ENCODE measurements around the gene CD300LF.
A peak's percentile ranks its signal among the peaks of the same experiment; 100 is the strongest.

The CD300LF gene

DNA sequence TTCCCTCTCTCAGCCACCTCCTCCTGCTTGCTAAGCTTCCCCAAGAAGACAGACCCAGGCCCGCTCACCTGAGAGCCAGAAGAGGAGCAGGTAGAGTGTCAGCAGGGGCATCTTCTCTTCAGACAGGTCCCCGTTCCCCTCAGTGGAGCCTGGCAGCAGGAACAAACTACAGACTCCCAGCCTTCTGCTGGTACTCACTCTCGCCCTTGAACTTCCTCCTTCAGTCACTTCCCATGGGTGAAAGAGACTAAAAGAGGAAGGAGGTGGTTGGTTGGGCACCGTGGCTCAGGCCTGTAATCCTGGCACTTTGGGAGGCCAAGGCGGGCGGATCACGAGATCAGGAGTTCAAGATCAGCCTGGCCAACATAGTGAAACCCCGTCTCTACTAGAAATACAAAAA, at the start of gene CD300LF:
CD300LF (minus strand) TSS at position 168 of the 400 bp plus-strand sequence; CDS start at position 111, 57 bp downstream.
- TF ChIP-seq, protein P1, sequence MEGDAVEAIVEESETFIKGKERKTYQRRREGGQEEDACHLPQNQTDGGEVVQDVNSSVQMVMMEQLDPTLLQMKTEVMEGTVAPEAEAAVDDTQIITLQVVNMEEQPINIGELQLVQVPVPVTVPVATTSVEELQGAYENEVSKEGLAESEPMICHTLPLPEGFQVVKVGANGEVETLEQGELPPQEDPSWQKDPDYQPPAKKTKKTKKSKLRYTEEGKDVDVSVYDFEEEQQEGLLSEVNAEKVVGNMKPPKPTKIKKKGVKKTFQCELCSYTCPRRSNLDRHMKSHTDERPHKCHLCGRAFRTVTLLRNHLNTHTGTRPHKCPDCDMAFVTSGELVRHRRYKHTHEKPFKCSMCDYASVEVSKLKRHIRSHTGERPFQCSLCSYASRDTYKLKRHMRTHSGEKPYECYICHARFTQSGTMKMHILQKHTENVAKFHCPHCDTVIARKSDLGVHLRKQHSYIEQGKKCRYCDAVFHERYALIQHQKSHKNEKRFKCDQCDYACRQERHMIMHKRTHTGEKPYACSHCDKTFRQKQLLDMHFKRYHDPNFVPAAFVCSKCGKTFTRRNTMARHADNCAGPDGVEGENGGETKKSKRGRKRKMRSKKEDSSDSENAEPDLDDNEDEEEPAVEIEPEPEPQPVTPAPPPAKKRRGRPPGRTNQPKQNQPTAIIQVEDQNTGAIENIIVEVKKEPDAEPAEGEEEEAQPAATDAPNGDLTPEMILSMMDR (conservative IDR thresholded peaks at IDR 0.05), result no peak
- no peak within 1 kb of the TSS for H3K27ac ChIP-seq

- peak overlapping the region; percentile 99 for H3K27ac ChIP-seq
- TF ChIP-seq, protein P1 (conservative IDR thresholded peaks at IDR 0.05), result no peak
Observed at GRCh38 chr17:74761931-74762330, 49.2 kb upstream of the CD300LF start.

DNA sequence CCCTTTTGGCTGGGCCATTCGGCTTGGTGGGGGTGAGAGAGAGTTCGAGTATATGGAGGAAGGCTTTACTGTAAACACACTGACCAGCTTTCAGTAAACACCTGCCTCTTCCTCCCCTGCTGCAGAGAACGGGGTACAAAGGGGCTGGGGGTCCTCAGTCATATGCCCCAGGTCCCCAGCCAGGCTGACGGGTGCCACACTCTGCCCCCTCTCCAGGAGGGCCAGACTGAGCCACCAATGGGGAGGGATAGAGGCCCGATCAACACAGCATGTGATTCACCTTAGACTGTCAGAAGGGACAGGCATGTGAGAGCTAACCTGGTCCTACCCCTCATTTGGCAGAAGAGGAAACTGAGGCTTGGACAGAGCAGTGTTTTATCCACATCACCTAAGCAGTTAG, 48.7 kb upstream of the CD300LF start:
- TF ChIP-seq, protein P1 (conservative IDR thresholded peaks at IDR 0.05), result no peak
- peak overlapping the region; percentile 99 for H3K27ac ChIP-seq

DNA sequence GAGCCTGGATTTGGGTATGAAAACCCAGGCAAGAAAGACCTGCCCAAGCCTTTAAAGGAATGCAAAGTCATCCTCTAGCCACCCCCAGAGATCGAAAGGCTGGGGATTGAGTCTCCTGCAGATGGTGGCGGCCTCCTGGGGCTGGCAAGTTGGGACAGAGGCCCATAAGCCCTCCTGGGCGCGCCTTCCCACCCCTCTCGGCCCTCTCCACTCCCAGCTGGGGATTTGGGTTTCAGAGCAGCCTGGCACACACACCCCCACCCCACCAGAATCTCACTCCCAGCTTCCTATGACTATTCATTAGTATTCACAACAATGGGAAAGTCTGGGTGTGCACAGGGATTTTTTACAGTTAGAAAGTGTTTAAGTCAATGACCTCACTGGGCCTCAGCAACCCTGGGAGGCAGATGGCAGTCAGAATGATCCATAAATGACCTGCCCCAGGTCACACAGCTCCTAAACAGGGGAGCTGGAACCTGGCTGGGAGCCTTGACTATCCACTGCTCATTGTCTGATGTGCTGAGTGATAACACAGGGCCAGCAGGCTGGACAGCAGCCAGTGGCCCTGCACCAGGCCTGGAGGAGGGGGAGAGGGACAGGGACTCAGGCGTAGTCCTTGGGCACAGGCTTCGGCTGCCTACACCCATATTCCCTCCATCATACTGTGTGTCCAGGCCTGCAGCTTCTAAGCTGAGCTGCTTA, 47.8 kb upstream of the CD300LF start:
- TF ChIP-seq, protein P1 (conservative IDR thresholded peaks at IDR 0.05), result no peak
- H3K27ac ChIP-seq, result peak overlapping the region; percentile 99

- TF ChIP-seq, protein P1 (conservative IDR thresholded peaks at IDR 0.05), result no peak
- H3K27ac ChIP-seq, result peak overlapping the region; percentile 99
Observed at GRCh38 chr17:74759941-74760340, 47.2 kb upstream of the CD300LF start.

GRCh38 chr17:74759243-74759801, 46.6 kb upstream of the CD300LF start:
- H3K27ac ChIP-seq, result peak overlapping the region; percentile 99

GRCh38 chr17:74758848-74759168, 46.1 kb upstream of the CD300LF start:
- H3K27ac ChIP-seq, result peak overlapping the region; percentile 99
- TF ChIP-seq, protein P1 (conservative IDR thresholded peaks at IDR 0.05), result no peak

More at GRCh38 chr17:74759243-74759801, 46.6 kb upstream of the CD300LF start:
- TF ChIP-seq, protein P1 (conservative IDR thresholded peaks at IDR 0.05), result no peak

Measured in VCaP (cell line).